MV-4-11 (cell line): ENCODE measurements around the gene COX6A2.

Source experiments
- DNase-seq: peaks from one replicate; lab custom pipeline; 2025; lab: John Stamatoyannopoulos, UW

Gene COX6A2

DNA sequence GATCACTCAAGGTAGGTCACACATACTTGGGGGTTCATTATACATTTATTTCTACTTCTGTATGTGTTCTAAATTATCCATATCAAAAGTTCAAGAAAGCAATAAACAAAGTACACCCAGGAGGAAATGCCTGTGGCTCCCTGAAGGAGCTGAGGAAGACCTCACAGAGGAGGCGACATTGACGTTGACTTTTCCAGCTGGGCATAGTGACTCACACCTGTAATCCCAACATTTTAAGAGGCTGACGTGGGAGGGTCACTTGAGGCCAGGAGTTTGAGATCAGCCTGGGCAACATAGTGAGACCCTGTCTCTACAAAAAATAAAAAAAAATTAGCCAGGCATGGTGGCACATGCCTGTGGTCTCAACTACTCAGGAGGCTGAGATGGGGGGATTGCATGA is 18.7 kb downstream of the COX6A2 start:
- DNase-seq: no peak

GRCh38 chr16:31407406-31407805 is 20.8 kb downstream of the COX6A2 start:
- no peak for DNase-seq

DNA sequence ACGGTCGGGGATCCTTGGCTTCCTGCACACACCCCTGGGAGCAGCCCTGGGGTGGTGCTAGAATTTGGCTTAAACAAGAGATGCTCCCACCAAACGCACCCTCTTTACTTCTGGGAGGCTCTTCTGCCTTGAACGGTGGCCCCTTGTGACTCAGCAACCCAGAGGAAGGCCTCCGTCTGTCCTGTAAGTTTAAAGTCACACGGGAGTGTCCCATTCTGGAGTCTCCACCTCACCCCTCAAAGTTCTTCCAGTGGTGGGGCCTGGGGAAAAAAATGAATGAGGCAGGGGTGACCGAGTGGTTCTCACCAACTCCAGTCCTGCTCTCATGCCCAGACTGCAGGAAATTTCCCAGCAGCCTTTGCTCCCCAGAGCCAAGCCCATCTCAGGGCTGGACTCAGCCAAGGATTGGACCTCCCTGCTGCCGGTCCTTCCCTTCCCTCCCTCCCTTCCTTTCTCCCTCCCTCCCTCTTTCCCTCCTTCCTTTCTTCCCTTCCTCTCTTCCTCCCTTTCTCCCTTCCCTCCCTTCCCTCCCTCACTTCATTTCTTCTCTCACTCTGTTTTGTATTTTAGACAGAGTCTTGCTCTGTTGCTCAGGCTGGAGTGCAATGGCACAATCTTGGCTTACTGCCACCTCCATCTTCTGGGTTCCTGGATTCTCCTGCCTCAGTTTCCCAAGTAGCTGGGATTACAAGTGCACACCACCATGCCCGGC is 23.7 kb downstream of the COX6A2 start:
- DNase-seq: no peak

DNA sequence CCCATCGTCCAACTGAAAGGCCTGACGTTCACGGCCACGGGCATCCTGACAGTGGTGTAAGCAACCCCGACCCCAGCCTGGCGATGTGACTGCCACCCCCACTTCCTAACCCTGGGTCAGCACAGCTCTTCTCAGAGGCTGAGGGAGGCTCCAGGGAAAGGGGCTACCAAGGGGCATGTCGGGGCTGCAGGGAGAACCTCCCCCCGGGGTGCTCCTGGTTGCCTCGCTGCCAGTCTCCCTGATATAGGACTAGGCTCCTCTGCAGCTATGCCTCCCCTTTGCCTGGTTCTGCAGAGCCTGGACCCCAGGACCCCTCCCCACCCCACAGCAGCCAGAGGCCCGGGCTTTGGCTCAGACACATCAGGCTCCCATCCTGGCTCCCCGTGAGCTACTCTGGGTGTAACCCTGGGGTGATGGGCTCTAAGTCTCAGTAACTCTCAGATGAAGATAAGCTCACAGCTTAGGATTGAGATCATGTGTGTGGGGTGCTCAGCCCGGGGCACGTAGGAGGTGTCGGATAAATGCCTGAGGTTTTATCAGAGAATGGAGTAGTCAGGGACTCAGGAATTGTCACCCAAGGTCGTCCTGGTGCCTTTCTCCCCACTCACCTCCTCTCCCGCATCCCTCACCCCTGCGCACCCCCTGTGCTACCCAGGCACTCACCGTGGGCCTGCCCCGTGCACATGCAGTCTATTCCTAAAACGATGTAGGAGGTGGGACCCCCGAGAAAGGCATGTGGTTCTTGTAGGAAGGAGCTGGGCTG is 24.4 kb downstream of the COX6A2 start:
- no peak for DNase-seq

GRCh38 chr16:31402687-31403086 is 25.5 kb downstream of the COX6A2 start:
- no peak for DNase-seq

- DNase-seq: no peak
Observed at GRCh38 chr16:31401436-31401835, 26.7 kb downstream of the COX6A2 start.

DNA sequence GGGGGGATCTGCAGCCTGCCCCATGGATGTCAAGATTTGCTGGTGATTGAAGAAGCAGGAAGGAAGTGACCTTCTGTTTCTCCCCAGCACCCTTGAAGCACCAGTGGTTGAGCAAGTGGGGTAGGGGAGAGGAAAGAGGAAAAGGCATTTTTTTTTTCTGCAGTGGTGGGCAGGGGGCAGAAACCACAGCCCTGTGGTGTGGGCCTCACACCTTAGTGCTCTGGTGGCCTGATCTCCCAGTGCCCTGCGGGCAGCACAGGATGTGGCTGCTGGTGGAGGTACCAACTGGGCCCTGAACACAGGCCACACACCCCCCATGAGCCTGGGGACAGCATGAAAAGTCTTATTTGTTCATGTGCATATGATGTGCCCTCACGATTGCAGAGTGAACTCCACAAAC is 28.0 kb downstream of the COX6A2 start:
- DNase-seq: peak; percentile 71

DNA sequence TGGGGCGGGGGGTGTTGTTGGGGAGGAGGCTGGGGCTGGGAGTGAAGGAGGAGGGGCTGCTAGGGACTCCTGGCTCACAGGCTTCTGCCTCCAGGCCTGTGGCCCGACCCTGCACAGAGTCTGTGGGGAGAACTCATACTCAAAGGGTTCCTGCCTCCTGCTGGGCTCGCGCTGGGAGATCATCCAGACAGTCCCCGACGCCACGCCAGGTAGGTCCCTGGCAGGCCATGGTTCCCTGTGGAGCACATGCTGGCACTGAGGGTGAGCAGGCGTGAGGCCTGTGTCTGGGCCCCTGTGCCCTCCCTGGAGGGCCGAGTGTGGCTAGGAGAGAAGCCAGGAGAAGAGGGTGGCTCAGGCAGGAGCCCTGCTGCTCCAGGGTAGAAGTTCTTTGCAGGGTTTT is 30.5 kb downstream of the COX6A2 start:
- no peak for DNase-seq

- no peak for DNase-seq
Observed at GRCh38 chr16:31397096-31397660, 31.0 kb downstream of the COX6A2 start.

- peak; percentile 5 for DNase-seq
Observed at GRCh38 chr16:31395647-31396046, 32.5 kb downstream of the COX6A2 start.

- no peak for DNase-seq
Observed at GRCh38 chr16:31393056-31393455, 35.1 kb downstream of the COX6A2 start, which contains the start of gene ITGAD. TSS of gene ITGAD (plus strand) at chr16:31393335. CDS start at chr16:31393361, 26 bp downstream.

DNA sequence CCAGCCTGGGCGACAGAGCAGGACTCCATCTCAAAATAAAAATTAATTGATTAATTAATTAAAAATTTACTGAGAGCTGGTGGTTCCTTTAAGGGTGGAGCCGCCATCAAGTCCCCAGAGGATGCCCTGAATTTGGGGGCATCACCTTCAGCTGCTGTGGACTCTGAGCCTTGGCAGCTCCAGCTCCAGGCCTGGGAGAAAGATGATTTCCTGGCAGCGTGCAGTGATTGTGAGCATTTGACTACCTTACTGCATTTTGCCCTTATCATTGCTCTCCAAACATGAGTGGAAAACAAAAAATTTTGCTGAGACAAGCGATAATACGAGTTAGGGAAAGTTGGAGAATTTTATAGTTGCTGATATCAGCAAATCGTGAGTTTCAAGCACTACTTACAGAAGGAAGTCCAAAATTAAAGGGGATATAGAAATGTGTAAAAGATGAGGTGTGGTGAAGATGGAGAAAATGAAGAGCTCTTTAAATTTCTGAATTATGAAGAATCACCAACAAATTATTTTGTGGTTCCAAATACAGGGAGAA is 37.6 kb downstream of the COX6A2 start:
- no peak for DNase-seq

DNA sequence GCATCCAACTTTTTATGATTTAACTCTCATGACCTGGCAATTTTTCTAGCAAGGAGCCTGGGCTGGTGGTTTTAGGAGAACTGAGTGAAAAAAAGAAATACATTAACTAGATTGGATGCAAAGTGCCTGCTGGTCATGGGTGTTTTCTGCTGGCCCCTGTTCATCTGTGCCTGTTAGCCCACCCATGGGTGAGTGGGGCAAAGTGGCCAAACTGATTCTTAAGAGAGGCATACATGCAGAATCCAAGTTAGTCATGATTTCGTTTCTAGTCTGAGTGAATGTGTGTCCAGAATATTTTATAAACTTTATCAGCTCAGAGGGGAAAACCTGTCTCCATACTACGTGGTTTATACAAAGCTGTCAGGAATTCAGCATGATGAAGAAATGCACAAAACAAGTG is 39.6 kb downstream of the COX6A2 start:
- DNase-seq: no peak

DNA sequence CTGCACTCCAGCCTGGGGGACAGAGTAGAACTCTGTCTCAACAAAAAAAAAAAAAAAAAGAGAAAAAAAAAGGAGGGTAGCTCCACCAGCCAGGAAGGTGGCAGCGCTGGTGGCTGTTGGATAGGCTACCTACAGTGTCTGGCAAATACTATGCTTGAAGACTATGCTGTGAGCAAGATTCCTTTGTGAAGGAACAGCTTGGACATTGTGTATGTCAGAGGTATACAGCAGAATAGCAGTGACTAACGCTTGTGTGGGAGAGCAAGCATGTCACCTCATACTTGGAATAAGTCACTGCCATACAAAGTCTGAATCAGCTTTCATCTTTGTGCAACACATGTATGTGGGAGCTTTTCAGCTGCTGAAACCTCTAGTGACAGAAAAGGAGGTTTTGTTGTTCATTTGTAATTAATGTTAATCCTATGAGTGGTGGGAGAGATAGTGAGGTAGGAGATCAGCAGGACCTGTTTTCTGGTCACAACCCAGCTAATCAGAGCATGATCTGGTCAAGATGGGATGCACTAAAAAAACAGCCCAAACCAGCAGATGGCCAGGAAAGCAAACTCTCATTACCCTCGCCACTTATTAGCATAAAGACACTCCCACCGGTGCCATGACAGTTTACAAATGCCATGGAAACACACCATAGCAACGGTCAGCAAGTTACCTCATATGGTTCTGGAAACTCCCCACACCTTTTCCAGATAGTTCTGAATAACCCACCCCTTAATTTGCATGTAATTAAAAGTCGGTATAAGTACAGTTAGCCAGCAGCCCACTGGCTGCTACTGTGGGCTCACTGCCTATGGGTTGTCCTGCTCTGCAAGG is 41.8 kb downstream of the COX6A2 start:
- DNase-seq: peak; percentile 59

GRCh38 chr16:31385680-31386079 is 42.5 kb downstream of the COX6A2 start:
- DNase-seq: no peak

GRCh38 chr16:31382485-31383161 is 45.5 kb downstream of the COX6A2 start:
- DNase-seq: peak; percentile 78

GRCh38 chr16:31380201-31380600 is 48.0 kb downstream of the COX6A2 start:
- DNase-seq: no peak
